ENCODE measurements around the gene TK2. TPM values are rescaled to one million over a fixed set of nuclear protein-coding genes. Genes with fewer than 3 reads are reported as not detected.

TK2 gene
- polyA plus RNA-seq, 12 donors: 11.1 to 19.2 (median 15.3) TPM; not detected in 1

DNA sequence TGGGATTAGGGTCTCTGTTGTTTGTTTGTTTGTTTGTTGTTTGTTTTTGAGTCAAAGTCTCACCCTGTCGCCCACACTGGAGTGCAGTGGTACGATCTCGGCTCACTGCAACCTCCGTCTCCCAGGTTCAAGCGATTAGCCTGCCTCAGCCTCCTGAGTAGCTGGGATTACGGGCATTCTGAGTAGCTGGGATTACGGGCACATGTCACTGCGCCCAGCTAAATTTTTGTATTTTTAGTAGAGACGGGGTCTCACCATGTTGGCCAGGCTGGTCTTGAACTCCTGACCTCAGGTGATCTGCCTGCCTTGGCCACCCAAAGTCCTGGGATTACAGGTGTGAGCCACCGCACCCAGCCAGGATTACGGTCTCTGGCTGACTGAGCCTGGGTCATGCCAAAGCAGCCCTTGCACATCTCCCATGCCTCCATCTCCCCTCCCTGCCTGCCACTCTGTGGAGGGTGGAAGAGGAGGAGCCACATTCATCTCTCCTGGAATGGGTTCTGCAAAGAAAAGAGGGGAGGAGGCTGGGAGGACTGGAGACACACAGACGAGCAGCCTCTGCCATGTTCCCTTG lies 63.6 kb downstream of the TK2 start:
- DNase-seq: no peak

DNA sequence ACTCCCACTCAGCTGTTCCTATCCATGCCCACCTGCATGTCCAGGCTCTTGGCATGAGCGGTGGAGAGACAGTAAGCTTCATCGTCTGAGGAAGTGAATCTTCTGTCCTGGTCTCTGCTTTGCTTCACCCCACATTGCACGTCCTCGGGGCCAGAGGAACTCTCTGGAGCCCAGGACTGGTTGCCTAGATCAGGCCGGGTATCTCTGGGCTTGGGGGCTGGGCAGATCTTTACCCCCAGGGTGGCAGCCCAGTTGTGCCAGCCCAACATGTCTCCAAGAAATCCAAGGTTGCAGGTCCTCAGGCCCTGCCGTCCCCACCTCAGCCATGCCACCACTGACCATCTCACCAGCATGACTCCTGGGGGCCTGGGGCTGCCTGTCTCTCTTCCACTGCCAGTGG lies 64.5 kb downstream of the TK2 start:
- no peak for DNase-seq

DNA sequence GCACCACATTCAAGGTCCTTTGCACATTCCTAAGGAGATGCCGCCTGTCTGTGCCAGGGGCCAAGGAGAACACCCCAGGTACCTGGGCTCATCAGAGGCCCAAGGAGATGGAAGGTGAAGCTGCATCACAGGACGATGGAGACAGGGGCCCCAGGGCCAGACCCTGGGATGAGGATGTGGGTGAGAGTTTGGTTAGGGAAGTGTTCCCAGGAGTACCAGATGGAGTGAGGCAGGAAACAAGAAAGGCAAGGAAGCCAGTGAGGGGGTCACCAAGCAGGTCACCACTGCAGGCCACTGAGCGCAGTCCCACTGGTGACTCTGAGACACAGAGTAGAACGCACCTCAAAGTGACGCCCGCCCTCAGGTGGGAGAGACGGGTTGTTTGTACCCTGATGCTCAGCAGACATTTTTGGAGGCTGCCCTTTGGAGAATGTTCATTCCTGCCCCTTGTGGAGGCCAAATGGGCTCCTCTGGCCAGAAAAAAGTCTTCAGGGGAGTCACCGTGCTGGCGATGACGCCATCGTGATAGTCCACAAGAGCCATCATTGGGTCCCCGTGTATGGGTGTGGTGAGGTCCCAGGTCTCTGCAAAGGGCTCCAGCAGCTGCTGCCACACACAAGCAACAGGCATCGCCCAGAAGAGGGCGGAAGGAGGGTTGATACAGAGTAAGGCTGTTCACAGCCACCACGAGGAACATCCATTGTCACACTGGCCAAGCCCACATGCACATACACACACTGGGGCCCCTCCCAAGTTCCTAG lies 65.3 kb downstream of the TK2 start:
- no peak for DNase-seq

DNA sequence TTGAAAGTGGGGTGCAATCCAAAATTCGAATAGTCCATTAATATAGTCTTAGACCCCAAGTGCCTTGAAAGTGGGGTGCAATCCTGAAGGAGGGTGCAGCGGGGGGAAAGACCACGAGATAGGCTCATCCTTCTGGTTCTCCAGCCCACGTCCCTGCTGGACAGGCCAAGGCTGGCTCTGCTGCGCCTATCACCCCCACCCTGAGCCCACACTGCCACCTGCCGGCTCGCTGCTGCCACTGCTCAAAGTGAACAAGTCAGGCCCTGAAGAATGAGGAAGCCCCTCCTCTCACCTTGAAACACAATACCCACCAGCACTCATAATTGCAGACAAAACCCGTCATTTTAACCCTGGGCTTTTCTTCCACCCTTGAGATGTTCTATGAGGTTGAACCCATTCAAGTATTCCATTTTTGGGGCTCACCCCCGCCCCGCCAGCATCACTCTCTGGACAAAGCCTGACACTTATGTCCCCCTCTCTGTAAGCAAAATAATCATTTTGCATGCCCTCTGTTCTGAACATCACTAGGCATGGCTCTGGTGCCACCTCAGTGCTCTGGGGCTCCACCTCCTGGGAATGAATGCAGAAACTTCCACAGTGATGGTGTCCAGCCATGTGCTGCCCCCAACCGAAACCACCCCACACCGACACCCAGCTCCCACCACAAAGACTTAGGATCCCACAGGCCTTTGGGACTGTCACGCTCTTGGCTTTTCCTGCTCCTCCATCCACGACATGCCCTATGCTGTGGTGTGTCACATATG lies 66.1 kb downstream of the TK2 start:
- peak; percentile 69 for DNase-seq

DNA sequence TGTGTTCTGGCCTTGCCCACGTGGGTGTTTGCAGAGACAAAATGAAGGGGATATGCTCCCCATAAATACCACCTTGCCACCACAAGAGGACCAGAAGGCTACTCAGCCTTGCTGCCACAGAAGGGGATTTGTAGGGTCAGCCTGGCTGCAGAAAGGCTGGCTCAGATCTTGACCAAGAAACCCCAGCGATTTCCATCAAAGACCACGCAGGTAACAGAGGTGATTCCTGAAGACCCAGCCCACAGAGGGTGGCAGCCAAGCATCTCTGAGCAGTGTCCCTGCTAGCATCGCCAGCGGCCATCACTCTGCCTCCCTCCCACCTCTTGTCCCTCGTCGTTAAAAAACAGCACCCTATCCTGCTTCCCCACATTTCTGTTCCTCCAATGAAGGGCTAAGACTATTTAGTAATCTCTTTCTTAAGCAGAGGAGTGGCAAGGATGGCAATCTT lies 68.0 kb downstream of the TK2 start:
- no peak for DNase-seq

DNA sequence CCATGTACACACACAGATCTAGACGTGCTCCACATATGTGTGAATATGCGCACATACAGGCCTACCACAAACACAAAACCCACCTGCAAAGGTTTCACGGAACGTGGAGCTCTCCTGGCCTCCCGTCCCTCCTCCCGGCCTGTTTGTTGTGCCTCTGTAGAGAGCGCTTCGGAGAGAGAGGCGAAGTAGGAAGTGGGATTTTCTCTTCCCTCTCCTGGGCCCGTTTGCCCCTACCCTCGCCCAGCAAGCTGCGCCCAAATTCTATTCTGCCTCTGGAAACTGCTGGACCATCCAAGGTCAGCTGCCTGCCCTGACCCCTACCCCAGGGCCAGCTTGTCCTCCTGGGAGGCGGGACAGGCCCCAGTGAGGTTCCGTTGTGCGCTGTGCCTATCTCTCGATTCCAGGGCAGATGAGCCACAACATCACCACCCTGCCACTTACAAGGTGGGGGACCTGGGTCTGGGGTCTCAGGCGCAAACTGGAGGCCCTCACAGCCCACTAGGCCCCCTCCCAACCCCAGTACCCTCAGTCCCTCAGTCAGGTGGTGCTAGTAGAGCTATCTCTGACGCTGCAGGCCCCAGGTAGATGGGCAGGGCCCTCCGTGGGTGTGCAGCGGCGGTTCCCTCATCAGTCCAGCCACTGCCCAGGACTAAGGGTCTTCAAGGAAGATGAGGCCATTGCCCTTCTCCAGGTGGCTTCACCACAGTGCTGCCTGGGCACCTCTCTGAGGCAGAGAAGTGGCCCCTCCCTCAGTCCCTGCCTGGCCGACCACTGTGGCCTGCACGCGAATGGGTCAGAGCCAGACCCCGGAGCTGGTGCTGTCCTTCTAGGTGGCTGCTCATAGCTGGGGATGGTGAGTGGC lies 68.6 kb downstream of the TK2 start:
- DNase-seq: no peak

DNA sequence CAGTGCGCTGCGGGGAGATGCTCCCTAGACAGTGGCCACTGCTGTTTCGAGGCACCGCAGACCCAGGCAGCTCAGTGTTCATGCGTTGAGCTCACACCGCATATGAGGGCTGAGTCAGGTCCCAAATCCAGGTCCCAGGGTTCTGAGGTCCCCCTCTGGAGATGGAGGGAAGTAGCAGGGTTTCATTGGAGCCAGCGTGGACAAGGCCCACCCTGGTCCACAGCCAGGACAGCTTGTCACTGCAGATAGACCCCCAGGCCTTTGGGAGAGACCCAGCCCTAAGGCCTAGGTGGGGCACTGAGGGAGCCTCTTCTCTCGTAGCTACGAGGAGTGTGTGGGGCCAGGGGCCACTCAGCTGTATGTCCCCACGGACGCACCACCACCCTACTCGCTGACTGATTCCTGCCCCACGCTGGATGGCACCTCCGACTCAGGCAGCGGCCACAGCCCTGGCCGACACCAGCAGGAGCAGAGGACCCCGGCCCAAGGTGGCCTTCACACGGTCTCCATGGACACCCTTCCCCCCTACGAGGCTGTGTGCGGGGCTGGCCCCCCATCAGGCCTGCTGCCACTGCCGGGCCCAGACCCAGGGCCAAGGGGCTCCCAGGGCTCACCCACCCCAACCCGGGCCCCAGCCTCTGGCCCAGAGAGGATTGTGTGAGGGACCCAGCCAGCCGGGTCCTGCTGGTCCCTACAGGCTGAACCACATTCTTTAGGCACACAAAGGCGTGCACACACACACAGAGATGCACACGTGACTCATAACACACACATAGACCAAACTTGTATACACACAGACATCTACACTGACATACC lies 69.4 kb downstream of the TK2 start:
- DNase-seq: no peak

DNA sequence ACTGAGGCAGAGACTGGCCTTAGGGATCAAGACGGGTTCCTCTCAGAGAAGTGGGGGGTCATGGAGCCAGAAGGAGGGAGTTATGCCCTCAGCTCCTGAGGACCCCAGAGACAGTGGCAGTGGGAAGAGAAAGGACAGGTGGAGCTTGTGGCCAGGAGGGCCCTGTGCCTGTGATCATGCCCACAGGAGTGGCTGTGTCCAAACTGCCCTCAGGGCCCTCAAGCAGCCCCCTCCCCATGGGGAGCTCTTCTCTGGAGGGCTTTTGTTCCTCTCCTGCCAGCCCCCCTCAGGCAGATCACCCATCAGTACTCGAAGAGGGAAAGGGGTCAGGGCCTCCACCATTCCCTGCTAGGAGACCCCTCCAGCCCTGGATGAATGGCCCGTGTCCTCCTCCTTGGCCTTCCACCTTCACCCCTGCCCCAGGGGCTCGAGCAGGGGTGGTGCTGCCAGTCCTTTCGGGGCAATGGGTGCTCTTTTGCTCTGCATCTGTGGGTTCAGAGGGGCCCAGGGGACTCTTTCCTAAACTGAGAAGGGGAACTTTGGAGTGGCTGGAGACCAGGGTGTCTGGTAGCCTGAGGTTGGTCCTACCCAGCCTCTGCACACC lies 70.2 kb downstream of the TK2 start:
- DNase-seq: no peak

DNA sequence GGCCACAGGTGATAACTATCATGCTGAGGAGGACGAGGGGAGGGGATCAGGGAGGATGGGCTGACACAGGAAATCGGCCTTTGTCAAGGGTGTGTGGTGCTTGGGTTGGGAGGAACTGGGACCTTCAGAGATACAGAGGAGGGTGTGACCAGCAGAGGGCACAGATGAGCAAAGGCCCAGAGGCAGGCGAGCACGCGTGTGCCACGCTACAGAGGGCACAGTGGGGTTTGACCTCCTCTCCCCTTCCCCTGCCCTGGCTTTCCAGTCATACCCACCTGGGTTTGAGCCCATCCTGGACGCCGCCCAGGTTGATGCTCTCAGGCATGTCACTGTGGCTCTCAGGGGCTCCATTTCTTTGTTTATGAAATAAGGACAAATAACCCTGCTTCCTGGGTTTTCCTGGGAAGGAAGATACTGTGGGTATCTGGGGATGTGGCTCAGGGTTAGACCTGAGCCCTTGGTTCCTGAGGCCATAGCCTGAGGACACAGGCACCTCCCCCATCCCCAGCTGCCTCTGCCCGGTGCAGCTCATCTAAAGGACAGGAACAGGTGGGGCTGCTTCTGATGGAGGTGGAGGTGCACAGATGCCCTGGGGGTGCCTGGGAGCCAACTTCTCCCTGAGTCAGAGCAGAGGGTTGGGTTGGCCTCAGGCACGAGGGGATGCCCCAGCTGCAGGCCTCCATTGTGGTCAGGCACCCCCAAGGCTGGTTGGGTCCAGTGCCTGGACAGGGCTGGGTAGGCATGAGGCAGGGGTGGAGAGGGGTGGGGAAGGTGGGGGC lies 71.0 kb downstream of the TK2 start:
- DNase-seq: peak; percentile 45

DNA sequence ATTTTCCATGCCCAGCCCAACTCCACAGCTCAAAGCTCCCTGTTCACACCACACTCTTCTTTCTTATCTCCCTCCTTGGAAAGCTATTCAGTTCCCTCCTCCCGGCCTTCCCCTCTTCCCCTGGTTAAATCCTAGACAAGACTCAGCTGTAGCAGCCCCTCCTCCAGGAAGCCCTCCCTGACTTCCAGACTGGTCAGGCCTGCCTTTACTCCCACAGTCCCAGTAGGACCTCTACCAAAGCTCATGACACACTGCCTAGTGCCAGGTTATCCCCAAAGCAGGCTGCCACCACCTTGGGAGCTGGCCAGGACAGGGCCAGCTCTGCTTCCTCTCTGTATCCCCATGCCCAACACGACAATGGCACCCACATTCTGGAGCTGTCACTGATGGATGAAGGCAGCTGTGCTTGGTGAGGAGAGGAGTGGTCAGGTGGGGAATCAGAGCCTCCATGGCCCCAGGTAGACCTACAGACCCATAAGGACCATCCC lies 72.8 kb downstream of the TK2 start:
- DNase-seq: no peak

DNA sequence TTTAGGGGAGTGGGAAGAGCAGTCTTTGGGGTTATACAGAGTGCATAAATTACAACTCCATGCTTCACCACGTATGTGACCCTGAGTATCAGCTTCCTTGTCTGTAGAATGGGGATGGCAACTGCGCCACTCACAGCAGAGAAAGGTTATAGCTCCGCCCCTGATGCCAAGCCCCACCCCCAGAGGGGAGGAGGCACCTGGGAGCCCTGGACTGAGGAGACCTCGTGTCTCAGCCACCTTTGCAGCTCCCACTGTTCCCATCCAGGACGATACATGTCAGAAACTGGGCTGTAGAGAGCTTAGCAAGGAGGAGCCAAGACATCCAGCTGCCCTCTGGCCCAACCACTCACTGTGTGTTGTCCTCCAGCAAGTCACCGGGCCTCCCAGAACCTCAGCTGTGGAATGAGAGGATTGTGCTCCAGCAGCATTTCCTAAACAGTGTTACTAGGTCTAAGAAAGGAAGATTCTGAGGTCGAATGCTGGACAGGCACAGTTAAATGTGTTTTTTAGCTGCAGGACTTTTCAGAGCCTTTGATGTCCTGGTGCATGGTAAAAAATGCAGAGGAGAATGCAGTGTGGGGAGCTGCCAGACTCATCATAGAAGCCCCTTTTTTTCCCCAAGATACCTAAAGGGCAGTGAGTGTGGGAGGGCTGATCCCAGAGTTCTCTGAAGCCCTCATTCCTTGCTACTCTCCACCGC lies 73.4 kb downstream of the TK2 start:
- no peak for DNase-seq

DNA sequence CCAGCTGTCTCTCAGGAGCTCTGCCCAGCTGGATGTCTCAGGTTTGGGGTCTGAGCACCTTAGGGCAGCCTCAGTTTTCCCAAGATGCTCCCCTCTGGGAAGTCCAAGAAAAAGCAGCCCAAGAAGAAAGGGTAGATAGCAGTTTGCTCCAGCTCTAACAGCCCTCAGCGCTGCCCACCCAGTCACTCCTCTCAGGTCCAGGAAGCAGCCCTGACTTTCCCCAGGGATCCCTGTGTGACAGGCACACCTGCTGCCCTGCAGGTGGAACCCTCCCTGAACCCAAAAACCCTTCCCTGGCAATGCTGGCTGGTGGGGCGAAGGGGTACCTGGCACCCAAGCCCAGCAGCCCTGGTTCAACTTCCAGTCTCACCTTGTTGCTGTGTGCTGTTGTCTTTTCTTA lies 74.7 kb downstream of the TK2 start:
- DNase-seq: no peak

DNA sequence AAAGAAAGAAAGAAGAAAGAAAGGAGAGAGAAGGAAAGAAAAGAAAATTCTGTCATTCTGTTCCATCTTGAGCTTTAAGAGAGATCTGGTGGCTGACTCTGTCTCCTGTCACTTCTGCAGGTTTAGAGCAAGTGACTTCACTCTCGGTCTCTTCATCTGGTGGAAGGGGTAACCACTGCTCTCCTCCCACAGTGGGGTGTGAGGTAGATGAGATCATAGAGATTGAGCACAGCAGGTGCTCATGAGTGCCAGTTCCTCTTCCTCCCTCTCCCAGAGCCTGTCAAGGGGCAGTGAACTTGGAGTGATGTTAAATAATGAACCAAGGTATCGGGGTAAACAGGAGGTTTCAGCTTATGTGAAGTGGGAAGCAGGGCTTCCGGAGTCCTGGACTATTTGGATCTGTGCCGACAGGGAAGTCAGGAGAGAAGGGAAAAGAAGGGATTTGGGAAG lies 75.1 kb downstream of the TK2 start:
- DNase-seq: no peak

DNA sequence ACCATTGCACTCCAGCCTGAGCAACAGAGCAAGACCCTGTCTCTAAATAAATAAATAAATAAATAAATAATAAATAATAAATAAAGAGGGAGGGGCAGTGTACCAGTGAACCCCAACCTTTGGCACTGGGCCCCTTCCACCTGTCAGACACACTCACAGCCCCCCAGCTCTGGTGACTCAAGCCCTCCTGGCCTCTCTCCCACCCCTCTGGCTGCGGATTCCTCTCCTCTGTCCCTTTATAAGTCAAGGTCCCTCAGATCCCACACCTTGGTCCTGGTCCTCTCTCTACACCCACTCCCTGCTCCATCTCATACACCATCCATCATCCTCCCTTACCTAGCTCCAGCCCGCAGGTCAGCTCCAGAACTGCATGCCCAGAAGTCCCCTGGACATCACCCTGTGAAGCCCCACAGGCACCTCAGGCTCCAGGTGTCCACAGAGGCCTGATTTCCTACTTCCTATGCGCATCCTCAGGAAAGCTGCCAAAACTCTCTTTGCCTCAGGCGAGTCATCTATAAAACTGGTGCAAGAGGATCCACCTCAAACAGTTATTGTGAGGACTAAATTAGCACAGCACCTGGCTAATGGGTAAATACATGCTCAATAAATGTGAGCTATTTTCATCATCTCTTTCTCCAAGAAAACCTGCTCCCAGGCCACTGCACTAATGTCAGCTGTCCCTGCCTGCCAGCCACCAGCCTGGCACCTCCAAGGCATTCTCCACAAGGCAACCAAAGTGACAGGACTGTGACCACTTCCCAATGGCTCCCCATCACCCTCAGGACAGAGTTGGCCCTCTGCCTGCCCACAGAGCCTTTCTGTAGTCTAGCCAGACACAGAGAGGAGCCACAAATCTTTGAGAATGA lies 76.0 kb downstream of the TK2 start:
- no peak for DNase-seq

DNA sequence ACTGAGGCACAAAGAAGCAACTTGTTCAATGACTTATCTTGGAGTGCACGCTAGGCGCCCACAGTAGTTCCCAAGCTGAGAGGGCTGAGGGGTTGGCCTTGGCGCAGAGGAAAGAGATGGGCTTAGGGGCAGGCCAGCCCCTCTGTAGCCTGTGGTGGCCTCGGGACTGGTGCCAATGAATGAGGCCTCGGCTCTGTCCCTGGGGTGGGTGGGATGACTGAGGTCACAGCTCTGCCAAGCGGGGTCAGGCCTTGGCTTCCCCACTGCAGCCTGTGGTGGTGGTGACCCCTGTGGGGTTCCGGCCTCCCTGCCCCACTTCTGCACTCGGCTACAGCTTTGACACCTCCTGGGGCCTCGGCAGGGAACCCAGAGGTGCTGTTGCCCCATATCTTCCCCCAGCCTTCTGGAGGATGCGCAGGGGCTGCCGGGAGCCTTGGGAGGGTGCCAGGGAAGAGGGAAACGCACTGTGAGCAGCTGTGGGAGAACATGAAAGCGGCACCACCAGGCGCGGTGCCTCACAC lies 76.8 kb downstream of the TK2 start:
- DNase-seq: no peak

DNA sequence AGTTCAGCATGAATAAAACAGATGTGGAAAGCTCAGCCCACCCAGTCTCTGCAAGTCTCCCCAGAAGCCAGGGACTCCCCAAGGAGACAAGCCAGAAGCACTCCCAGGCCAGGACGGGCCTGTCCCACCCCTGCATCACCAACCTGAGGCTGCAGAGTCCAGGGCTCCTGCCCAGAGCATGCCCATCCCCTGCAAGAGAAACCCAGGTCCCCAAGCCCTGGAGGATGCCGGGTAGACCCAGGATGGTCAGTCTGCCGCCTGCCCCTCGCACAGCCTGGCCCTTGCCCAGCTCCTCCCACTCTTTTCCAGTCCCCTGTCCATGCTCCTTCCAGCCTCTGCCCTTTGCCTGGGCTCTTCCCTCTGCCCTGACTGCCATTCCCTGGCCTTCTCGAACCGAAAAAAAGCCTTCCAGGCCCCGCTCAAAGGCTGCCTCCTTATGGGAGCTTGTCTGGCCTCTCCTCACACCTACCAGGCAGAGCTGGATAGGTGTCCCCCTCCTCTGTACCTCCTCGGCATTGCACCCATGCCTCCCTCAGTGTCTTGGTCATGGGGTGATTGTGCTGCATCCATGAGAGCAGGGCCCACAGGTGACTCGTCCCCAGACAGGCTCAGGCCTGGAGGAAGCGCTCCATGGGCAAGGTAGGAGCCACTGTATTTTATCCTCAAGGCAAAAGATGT lies 78.1 kb downstream of the TK2 start:
- no peak for DNase-seq

DNA sequence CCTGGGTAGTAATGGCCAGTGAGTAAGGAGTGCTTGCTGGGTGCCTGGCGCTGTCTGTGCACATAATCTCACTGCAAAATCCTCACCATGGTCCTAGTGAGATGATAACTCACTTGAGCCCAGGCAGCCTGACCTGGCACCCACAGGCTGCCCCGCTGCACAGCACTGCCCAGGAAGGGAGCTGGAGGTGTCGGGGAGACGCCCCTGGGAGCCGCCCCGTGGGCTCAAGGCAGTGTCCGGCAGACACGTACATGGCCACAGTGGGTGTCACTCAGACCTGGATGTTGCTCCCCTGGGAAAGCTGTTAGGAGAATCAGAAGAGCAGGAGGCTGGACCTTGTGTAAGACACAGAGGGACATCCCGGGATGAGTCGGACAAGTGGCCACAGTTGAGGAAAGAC lies 78.7 kb downstream of the TK2 start:
- DNase-seq: no peak

Data from muscle of arm (tissue), 12 donors.